ENCODE measurements around the gene FAM78A. TPM values are rescaled to one million over a fixed set of nuclear protein-coding genes. Genes with fewer than 3 reads are reported as not detected.

The FAM78A gene
- total RNA-seq, 1 experiment from 2014 or later = 3.0 TPM

DNA sequence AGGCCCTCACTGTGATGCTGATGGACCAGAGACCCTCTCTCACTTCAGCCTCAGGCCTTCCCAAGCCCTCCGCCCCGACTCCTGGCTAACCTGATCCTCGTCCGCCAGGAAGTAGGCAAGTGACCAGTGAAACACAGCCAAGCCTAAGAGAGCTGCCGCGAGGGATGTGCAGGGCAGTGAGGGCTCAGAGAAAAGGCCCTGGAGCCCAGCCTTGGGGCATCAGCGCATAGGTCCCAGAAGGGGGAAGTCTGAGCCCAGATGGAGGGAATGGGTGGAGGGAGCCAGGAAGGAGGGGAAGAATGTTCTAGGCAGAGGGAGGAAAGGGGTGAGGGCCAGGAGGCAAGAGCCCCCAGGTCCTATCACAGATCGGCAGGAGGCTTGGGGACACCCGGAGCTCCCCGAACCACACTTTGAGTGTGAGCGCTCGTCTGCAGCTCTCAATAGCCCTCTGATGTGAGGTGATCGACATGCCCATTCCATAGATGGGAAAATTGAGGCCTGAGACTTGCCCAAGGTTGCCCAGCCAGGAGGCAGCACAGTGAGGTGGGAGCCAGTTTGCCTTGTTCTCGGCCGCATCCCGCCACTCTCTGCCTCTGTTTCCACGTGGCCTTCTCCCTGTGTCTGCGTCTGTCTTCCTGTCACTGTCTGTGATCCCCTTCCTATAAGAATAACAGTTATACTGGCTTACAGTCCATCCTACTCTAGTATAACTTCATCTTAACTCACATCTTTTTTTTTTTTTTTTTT lies 33.4 kb upstream of the FAM78A start:
- DNase-seq (ENCODE audit: low spot score) (no peak), ATAC-seq (no peak)
- Mint-ChIP-seq H3K27ac (no peak overlapping the region), H3K4me1 (peaks cover 4% of the 10 kb centered on the region; the same call in 1 of the 2 replicates), H3K27me3 (ENCODE audit: low read depth) (no peaks in the 10 kb centered on the region), H3K9me3 (peaks cover 5% of the 10 kb centered on the region; the same call in 1 of the 2 replicates), H3K4me3 (no peak overlapping the region), H3K36me3 (no peaks in the 10 kb centered on the region)
- TF ChIP-seq TEAD1 (CRISPR knock-in tag; IDR thresholded peaks at IDR 0.05) (no peak), ZNF512 (CRISPR knock-in tag; IDR thresholded peaks at IDR 0.05; ENCODE audit: borderline replicate concordance) (no peak), PRDM15 (CRISPR knock-in tag; IDR thresholded peaks at IDR 0.05) (no peak), ATF1 (CRISPR knock-in tag; IDR thresholded peaks at IDR 0.05) (no peak), SP1 (CRISPR knock-in tag; conservative IDR thresholded peaks at IDR 0.05) (no peak)
- TF ChIP-seq, protein P1, sequence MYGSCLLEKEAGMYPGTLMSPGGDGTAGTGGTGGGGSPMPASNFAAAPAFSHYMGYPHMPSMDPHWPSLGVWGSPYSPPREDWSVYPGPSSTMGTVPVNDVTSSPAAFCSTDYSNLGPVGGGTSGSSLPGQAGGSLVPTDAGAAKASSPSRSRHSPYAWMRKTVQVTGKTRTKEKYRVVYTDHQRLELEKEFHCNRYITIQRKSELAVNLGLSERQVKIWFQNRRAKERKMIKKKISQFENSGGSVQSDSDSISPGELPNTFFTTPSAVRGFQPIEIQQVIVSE (CRISPR knock-in tag; IDR thresholded peaks at IDR 0.05; ENCODE audit: borderline replicate concordance) = no peak
- TF ChIP-seq, protein P2, sequence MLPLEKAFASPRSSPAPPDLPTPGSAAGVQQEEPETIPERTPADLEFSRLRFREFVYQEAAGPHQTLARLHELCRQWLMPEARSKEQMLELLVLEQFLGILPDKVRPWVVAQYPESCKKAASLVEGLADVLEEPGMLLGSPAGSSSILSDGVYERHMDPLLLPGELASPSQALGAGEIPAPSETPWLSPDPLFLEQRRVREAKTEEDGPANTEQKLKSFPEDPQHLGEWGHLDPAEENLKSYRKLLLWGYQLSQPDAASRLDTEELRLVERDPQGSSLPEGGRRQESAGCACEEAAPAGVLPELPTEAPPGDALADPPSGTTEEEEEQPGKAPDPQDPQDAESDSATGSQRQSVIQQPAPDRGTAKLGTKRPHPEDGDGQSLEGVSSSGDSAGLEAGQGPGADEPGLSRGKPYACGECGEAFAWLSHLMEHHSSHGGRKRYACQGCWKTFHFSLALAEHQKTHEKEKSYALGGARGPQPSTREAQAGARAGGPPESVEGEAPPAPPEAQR (CRISPR knock-in tag; IDR thresholded peaks at IDR 0.05) = no peak
- ChIA-PET CTCF (interaction anchor here (1.1 kb wide), 1 partner anchor 26 kb away, joined by 3 read pairs; no protein-coding TSS in a partner anchor), POLR2A (no interaction called here)

DNA sequence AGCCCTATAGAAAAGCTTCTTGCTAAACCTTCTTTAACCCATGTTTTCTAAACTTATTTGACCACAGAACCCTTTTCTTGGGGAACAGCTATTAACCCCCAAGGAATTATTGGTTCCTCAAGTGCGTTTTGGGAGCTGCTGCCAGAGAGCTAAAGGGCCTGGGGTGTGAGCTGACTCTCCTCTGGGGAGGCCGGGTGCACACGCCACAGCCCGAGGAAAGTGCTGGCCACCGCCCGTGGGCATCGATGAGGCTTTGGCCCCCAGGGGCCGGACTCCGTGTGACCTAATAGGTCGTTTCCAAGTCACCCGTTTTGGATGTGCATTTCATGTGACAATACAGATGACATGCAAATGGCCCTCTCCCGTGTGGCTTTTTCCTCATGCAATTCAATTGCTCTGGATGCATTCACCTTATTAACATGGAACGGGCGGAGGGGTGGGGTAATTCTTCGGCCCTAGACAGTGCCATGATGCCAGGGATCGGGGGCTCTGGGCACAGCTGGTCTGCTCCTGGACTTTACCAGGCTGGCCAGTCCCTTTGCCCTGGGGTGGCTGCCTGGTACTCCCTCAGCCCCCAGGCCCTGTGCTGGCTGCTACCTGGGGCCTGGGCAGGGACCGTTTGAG lies 32.7 kb upstream of the FAM78A start:
- H3K27me3 Mint-ChIP-seq (ENCODE audit: low read depth) = no peaks in the 10 kb centered on the region
- ATAC-seq (no peak), DNase-seq (ENCODE audit: low spot score) (no peak)
- CTCF ChIA-PET = interaction anchor here (0.7 kb wide), 1 partner anchor 27 kb away, joined by 3 read pairs; no protein-coding TSS in a partner anchor
- no peaks in the 10 kb centered on the region for H3K36me3 Mint-ChIP-seq
- peaks cover 4% of the 10 kb centered on the region; the same call in 1 of the 2 replicates for H3K4me1 Mint-ChIP-seq
- POLR2A ChIA-PET = no interaction called here
- no peak overlapping the region for H3K4me3 Mint-ChIP-seq
- H3K27ac Mint-ChIP-seq = no peak overlapping the region
- H3K9me3 Mint-ChIP-seq = peaks cover 5% of the 10 kb centered on the region; the same call in 1 of the 2 replicates
- TF ChIP-seq ETV6 (CRISPR knock-in tag; IDR thresholded peaks at IDR 0.05) (no peak), GRHL2 (CRISPR knock-in tag; IDR thresholded peaks at IDR 0.05; ENCODE audit: insufficient replicate concordance, severe bottlenecking) (no peak), ZNF512 (CRISPR knock-in tag; IDR thresholded peaks at IDR 0.05; ENCODE audit: borderline replicate concordance) (no peak), ZNF671 (CRISPR knock-in tag; IDR thresholded peaks at IDR 0.05) (no peak), FOXK1 (CRISPR knock-in tag; IDR thresholded peaks at IDR 0.05) (no peak), NFYB (CRISPR knock-in tag; conservative IDR thresholded peaks at IDR 0.05; ENCODE audit: low read depth) (no peak), SMAD3 (CRISPR knock-in tag; IDR thresholded peaks at IDR 0.05; ENCODE audit: borderline replicate concordance) (no peak), TCF7 (CRISPR knock-in tag; IDR thresholded peaks at IDR 0.05; ENCODE audit: low read depth) (no peak)
- TF ChIP-seq, protein P3, sequence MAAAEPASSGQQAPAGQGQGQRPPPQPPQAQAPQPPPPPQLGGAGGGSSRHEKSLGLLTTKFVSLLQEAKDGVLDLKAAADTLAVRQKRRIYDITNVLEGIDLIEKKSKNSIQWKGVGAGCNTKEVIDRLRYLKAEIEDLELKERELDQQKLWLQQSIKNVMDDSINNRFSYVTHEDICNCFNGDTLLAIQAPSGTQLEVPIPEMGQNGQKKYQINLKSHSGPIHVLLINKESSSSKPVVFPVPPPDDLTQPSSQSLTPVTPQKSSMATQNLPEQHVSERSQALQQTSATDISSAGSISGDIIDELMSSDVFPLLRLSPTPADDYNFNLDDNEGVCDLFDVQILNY (CRISPR knock-in tag; IDR thresholded peaks at IDR 0.05) = no peak
- TF ChIP-seq, protein P4, sequence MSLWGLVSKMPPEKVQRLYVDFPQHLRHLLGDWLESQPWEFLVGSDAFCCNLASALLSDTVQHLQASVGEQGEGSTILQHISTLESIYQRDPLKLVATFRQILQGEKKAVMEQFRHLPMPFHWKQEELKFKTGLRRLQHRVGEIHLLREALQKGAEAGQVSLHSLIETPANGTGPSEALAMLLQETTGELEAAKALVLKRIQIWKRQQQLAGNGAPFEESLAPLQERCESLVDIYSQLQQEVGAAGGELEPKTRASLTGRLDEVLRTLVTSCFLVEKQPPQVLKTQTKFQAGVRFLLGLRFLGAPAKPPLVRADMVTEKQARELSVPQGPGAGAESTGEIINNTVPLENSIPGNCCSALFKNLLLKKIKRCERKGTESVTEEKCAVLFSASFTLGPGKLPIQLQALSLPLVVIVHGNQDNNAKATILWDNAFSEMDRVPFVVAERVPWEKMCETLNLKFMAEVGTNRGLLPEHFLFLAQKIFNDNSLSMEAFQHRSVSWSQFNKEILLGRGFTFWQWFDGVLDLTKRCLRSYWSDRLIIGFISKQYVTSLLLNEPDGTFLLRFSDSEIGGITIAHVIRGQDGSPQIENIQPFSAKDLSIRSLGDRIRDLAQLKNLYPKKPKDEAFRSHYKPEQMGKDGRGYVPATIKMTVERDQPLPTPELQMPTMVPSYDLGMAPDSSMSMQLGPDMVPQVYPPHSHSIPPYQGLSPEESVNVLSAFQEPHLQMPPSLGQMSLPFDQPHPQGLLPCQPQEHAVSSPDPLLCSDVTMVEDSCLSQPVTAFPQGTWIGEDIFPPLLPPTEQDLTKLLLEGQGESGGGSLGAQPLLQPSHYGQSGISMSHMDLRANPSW (CRISPR knock-in tag; conservative IDR thresholded peaks at IDR 0.05; ENCODE audit: low read depth) = no peak
